ENCODE data around the gene AOPEP.

Gene AOPEP

DNA sequence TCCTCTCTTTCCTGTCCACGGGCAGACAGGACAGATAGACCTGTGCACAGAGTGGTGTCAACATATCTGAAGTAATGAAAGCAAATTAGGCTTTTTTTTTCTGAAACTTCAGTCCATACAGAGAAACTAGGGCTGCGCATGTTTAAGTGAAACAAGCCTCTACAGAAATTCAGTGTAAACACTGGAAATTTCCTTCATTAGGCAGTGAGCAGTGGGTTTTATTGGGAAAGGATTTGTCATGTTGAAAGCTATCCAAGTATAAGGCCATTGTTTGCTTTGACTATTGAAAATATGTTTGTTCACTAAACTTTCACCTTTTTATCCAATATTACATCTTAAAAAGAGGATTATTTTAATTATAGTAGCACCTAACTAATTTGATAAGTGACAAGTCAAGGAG is 161.2 kb downstream of the AOPEP start:
- TF ChIP-seq CREB1 (IDR thresholded peaks at IDR 0.05; ENCODE audit: low read depth) (no peak), NFIC (IDR thresholded peaks at IDR 0.05) (no peak), FOXM1 (IDR thresholded peaks at IDR 0.05; ENCODE audit: borderline replicate concordance, low read depth) (no peak), TCF12 (IDR thresholded peaks at IDR 0.05; ENCODE audit: low read depth) (no peak), YY1 (IDR thresholded peaks at IDR 0.05; ENCODE audit: low read depth) (no peak)
- TF ChIP-seq, protein P1, sequence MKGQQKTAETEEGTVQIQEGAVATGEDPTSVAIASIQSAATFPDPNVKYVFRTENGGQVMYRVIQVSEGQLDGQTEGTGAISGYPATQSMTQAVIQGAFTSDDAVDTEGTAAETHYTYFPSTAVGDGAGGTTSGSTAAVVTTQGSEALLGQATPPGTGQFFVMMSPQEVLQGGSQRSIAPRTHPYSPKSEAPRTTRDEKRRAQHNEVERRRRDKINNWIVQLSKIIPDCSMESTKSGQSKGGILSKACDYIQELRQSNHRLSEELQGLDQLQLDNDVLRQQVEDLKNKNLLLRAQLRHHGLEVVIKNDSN (IDR thresholded peaks at IDR 0.05), result no peak
- TF ChIP-seq, protein P2, sequence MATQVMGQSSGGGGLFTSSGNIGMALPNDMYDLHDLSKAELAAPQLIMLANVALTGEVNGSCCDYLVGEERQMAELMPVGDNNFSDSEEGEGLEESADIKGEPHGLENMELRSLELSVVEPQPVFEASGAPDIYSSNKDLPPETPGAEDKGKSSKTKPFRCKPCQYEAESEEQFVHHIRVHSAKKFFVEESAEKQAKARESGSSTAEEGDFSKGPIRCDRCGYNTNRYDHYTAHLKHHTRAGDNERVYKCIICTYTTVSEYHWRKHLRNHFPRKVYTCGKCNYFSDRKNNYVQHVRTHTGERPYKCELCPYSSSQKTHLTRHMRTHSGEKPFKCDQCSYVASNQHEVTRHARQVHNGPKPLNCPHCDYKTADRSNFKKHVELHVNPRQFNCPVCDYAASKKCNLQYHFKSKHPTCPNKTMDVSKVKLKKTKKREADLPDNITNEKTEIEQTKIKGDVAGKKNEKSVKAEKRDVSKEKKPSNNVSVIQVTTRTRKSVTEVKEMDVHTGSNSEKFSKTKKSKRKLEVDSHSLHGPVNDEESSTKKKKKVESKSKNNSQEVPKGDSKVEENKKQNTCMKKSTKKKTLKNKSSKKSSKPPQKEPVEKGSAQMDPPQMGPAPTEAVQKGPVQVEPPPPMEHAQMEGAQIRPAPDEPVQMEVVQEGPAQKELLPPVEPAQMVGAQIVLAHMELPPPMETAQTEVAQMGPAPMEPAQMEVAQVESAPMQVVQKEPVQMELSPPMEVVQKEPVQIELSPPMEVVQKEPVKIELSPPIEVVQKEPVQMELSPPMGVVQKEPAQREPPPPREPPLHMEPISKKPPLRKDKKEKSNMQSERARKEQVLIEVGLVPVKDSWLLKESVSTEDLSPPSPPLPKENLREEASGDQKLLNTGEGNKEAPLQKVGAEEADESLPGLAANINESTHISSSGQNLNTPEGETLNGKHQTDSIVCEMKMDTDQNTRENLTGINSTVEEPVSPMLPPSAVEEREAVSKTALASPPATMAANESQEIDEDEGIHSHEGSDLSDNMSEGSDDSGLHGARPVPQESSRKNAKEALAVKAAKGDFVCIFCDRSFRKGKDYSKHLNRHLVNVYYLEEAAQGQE (IDR thresholded peaks at IDR 0.05; ENCODE audit: low read depth), result no peak

DNA sequence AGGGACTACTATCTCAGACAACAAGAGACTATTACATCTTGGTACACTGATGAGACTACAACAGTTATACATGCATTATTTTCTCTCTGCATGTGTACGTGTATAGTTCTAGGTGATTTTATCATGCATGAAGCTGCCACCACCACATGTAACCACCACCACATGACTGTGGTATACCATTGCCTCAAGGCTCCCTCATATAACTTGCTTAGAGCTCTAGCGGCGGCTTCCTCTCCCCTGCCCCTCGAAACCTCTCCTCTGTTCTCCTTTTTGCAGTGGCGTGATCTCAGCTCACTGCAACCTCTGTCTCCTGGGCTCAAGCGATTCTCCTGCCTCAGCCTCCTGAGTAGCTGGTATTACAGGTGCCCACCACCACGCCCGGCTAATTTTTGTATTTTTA is 162.3 kb downstream of the AOPEP start:
- TF ChIP-seq FOXM1 (IDR thresholded peaks at IDR 0.05; ENCODE audit: borderline replicate concordance, low read depth) (no peak), NFIC (IDR thresholded peaks at IDR 0.05) (no peak), CEBPB (IDR thresholded peaks at IDR 0.05) (no peak), EP300 (IDR thresholded peaks at IDR 0.05; ENCODE audit: borderline replicate concordance) (no peak), CREB1 (IDR thresholded peaks at IDR 0.05; ENCODE audit: low read depth) (no peak), TCF12 (IDR thresholded peaks at IDR 0.05; ENCODE audit: low read depth) (no peak)
- TF ChIP-seq, protein P3, sequence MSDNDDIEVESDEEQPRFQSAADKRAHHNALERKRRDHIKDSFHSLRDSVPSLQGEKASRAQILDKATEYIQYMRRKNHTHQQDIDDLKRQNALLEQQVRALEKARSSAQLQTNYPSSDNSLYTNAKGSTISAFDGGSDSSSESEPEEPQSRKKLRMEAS (IDR thresholded peaks at IDR 0.05), result no peak

DNA sequence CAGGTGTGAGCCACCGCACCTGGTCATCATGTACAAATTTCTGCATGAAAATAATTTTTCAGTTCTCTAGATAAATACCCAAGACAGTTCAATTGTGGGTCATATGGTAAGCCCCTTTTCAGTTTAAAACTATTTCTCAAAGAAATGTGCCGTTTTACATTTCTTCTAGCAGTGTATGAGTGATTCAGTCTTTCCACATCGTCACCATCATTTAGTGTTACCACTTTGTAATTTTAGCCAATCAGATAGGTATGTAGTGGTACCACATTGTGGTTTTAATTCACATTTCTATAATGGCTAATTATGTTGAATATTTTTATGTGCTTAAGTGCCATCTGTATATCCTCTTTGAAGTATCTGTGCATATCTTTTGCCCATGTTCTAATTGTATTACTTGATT is 163.1 kb downstream of the AOPEP start:
- TF ChIP-seq EGR1 (IDR thresholded peaks at IDR 0.05) (no peak), CREB1 (IDR thresholded peaks at IDR 0.05; ENCODE audit: low read depth) (no peak), EP300 (IDR thresholded peaks at IDR 0.05; ENCODE audit: borderline replicate concordance) (no peak), TEAD4 (IDR thresholded peaks at IDR 0.05) (no peak), ZBTB7A (IDR thresholded peaks at IDR 0.05; ENCODE audit: low read depth) (no peak), FOXM1 (IDR thresholded peaks at IDR 0.05; ENCODE audit: borderline replicate concordance, low read depth) (no peak), TAF1 (IDR thresholded peaks at IDR 0.05; ENCODE audit: low read depth) (no peak), YY1 (IDR thresholded peaks at IDR 0.05; ENCODE audit: low read depth) (no peak), TCF12 (IDR thresholded peaks at IDR 0.05; ENCODE audit: low read depth) (no peak), RAD21 (IDR thresholded peaks at IDR 0.05; ENCODE audit: low read depth) (no peak), CEBPB (IDR thresholded peaks at IDR 0.05) (no peak), NFIC (IDR thresholded peaks at IDR 0.05) (no peak)
- TF ChIP-seq, protein P2 (IDR thresholded peaks at IDR 0.05; ENCODE audit: low read depth), result no peak
- TF ChIP-seq, protein P3 (IDR thresholded peaks at IDR 0.05), result no peak
- TF ChIP-seq, protein P1 (IDR thresholded peaks at IDR 0.05), result no peak

DNA sequence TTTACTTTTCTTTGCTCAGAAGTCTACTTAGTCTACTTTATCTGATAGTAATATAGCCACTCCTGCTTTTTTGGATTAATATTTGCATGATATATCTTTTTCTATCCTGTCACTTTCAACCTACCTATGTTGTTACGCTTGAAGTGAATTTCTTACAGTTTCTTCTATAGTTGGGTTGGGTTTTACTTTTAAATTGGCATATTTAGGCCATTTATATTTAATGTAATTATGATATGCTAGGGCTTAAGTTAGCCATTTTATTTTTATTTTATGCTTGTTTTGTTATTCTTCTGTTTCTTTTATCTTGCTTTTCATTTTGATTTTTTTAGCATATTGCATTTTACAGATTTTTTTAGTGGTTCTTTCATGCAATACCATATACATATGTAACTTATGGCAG is 164.7 kb downstream of the AOPEP start:
- TF ChIP-seq EP300 (IDR thresholded peaks at IDR 0.05; ENCODE audit: borderline replicate concordance) (no peak), YY1 (IDR thresholded peaks at IDR 0.05; ENCODE audit: low read depth) (no peak)

DNA sequence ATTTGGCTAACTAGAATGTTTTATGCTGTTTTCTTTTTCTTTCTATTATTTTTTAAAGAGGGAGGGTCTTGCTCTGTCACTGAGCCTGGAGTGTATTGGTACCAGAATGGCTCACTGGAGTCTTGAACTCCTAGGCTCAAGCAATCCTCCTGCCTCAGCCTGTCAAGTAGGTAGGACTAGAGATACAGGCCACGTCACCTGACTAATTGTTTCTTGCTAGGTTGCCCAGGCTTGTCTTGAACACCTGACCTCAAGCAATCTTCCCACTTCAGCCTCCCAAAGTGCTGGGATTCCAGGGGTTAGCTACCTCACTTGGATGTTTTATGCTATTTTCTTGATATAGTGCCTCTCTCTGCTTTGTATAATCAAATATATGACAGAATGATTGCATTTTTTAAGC is 166.2 kb downstream of the AOPEP start:
- TF ChIP-seq NFIC (IDR thresholded peaks at IDR 0.05) (no peak), CREB1 (IDR thresholded peaks at IDR 0.05; ENCODE audit: low read depth) (no peak), CEBPB (IDR thresholded peaks at IDR 0.05) (no peak), YY1 (IDR thresholded peaks at IDR 0.05; ENCODE audit: low read depth) (no peak), EP300 (IDR thresholded peaks at IDR 0.05; ENCODE audit: borderline replicate concordance) (no peak), RAD21 (IDR thresholded peaks at IDR 0.05; ENCODE audit: low read depth) (no peak), TCF12 (IDR thresholded peaks at IDR 0.05; ENCODE audit: low read depth) (no peak)
- TF ChIP-seq, protein P2 (IDR thresholded peaks at IDR 0.05; ENCODE audit: low read depth), result no peak
- TF ChIP-seq, protein P1 (IDR thresholded peaks at IDR 0.05), result no peak
